ENCODE results near the gene SHROOM3.

Gene SHROOM3

DNA sequence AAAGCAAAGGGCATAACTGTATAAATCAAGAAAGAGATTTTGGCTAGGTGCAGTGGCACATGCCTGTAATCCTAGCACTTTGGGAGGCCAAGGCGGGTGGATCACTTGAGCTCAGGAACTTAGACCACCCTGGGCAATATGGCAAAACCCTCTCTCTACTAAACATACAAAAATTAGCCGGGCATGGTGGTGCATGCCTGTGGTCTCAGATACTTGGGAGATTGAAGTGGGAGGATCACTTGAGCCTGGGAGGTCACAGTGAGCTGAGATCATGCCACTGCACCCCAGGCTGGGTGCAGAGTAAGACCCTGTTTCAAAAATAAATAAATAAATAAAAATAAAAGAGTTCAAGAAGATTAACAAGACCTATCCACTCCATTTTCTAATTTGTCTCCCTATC is 235.6 kb downstream of the SHROOM3 start:
- no peak for DNase-seq

DNA sequence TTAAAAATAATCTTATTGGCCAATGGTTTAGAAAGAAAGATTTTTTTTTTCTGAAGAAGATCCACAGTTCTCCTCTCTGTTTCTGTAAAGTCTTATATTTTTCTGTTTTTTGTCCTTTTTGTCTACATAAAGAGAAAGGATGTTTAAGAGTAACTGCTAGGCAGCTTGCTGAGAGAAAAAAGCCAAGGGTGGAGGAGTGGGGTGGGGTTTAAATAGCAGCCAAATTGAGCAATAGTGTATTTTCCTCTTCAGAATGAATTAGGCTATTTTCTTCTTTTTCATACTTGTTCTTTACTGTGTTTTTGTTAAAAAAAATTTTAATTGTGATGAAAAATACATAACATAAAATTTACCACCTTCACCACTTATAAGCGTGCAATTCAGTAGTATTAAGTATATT is 238.3 kb downstream of the SHROOM3 start:
- DNase-seq = no peak

DNA sequence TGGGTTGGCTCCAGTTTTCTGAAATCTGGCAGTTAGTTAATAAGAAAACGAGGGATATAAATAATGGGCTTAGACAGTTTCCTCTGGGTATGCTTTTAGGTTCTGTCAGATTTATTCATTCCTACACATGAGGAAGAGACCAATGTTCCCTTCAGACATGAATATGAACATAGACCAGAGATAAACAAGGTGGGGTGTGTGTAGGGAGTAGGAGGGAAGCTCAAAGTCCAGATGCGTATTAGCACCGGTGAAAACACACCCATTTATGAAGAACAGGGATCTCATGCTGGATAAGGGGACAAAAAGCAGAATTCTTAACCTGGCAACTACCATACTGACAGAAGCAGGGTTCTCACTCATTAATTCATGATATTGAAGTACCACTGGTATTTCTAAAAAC is 240.0 kb downstream of the SHROOM3 start:
- DNase-seq = no peak

DNA sequence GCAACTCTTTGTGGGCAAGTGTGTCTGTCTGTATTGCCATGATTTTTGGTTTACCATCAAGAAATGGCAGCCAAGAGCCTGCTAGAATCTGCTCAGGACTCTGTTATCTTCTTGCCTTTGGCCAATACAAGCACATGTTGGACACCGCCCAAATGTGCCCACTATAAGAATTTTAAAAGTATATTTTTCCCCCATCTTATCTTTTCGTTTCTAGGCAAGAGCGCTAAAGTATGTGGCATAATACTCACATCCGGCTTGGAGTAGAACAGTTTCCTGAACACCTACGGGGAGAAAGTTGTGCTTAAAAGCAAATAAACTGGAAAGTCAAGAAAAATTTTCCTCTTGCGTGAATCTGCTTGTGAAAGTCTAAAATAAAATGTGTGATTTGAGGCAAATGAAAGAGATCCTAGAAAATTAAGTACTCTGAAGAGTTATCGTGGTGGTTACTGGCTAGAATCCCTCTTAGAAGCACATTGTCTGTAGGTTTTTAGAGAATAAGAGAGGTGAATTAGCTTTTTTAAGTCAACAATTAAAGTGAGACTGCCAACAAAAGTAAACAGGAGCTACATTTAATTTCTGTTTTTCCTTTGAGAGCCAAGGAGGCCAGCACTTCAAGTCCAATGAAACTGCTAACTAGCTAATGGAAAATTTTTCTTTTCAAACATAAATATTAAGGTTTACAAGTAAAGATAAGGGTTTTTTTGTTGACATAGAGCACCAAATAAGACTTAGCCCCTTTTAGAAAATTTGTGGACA is 242.7 kb downstream of the SHROOM3 start:
- DNase-seq = no peak

DNA sequence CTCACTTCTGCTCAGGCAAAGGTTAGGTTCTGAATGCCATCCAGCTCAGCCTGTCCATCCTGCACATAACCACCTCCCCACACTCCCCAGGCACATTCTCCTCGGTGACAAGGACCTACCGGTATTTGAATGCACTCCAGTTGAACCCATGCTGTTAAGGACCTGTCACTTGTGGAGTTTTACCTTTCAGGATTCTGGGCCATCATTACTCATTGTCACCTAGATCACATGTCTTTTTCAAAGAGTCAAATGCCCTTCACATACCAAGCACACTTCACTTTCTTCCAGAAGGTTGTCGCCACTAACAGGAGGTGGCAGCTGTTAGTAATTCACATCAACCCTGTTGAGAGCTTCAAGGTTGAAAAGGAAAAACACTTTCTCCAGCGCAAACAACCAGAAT is 244.7 kb downstream of the SHROOM3 start:
- no peak for DNase-seq

DNA sequence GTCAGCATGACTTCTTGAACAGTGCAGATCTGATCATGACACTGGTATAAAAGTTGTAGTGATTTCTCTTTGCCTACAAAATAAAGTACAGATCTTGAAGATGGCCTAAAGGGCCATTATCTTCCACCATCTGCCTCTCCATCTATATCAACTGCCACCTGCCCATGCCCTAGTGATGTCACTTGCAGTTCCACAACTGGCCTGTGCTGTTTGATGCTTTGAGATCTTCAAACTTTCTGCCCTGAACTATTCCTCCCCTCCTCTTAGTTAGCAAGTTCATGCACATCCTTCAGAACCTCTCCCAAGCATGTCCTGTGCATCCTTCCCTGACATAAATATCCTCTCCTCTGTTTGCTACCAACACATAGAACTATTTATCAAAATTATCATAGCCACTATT is 245.9 kb downstream of the SHROOM3 start:
- no peak for DNase-seq

DNA sequence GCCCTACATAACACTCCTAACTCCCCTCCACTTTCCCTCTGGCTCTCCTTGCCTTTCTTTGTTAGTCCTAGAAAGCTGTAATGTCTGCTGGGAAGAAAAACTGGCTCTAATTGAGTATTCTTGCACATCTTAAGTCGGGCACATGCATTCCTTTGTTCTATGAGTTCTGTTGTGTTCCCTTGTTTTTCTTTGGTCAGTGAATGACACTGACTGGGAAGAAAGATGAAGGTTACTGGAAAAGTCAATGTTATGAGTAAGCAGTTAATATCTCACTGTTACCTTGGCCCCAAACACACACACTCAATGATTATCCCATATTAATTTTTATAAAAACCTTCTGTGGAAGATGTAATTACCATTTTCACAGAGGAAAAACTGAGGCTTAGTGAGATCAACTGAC is 247.0 kb downstream of the SHROOM3 start:
- no peak for DNase-seq

DNA sequence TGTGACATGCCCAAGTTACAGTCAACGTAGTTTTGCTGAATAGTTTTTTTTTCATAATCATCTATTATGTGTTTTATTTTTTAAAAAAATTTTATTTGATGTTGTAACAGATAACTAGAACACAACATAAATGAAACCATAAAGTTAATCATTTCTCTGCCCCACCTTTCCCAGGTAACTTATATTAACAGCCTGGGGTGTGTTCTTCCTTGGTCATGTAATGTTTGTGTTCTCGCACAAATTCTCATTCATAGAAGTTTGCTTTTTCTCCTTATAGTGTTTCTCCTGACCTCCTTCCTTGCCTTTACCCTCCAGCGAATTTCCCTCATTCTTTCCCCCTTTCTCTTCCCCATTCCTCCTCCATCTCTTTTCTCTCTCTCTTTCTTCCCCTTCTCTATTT is 248.1 kb downstream of the SHROOM3 start:
- no peak for DNase-seq

DNA sequence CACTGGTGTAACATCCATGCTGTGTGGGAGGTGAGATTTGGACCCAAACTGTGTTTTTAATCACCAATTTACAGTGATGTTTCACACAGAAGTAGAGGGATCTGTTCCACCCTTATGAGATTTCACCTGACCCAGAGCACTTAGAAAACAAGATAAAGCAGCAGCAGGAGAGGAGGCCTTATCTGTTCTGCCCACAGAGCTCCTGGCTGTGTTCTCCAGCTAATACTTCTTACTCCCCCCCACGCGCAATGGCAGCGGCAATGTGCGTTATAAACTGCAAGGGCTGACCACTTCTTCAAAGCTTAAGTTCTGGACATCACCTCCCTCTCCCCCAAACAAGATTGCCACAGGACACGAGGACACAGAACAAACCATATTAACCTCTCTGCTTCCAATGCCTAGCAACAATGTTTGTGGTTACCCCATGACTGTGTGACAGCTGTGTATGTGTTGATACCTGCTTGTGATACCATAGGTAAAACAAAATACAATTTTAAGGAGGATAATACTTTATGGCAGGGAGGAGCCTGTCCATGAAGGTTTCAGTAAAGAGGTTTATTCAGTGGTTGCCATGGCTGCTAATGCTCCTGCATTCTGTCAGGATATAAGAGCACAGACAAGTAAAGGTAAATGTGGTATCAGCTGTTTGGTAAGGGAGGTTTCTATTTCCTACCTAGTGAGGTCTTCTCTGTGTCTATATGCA is 252.9 kb downstream of the SHROOM3 start:
- DNase-seq = no peak

DNA sequence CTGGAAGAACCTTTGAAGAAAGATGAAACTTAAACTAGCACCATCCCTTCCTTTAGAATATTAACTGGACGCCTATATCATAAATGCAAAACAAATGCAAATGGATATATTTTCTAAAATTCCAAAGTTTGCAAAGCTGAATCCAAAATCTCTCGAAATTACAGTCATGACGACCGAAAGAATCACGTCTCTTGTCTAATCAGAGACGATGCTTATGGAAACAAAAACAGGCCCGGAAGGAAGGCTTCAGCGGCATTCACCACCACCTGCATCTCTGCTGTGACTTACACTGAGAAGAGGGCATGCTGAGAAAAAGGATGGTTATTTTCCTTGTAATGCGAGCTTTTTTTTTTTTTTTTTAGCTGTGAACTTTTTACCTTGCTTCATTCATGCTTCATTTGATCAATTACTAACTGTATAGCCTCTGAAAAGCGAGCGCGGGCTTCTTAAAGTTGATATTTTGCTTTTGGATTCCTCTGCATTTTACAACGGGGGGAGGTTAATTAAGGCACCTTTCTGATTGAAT is 253.7 kb downstream of the SHROOM3 start:
- DNase-seq = peak in 1 of 2 experiments; percentile 14

DNA sequence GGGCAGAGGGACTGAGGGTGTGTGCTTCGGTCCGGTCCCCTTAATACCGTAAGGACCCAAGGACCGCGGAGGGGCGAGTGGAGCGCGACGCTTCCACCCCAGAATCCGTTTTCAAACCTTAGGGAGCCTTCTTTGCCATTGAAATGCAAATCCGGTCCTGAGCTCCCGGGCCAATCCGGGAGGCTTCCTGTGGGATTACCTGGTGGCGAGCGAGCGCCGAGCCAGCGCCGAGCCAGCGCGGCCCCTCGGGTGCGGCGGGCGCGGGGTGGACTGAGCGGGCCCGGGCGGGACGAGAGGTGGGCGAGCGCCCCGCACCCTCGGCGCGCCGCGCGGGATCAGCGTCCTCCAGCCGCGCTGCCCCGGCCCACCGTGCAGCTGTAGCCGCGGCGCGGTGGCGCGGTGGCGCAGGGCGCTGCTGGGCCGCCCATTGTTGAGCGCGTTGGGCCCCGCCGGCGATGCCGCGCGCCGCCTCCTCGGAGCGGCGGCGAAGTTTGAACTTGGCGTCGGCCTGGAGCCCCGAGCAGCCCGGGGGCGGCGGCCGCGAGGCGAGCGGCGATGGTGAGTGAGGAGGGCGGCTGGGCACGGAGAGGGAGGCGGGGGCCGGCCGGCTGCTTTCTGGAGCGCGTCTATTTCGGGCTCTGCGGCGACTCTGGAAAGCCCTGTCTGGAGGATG is 254.3 kb downstream of the SHROOM3 start:
- DNase-seq = no peak

DNA sequence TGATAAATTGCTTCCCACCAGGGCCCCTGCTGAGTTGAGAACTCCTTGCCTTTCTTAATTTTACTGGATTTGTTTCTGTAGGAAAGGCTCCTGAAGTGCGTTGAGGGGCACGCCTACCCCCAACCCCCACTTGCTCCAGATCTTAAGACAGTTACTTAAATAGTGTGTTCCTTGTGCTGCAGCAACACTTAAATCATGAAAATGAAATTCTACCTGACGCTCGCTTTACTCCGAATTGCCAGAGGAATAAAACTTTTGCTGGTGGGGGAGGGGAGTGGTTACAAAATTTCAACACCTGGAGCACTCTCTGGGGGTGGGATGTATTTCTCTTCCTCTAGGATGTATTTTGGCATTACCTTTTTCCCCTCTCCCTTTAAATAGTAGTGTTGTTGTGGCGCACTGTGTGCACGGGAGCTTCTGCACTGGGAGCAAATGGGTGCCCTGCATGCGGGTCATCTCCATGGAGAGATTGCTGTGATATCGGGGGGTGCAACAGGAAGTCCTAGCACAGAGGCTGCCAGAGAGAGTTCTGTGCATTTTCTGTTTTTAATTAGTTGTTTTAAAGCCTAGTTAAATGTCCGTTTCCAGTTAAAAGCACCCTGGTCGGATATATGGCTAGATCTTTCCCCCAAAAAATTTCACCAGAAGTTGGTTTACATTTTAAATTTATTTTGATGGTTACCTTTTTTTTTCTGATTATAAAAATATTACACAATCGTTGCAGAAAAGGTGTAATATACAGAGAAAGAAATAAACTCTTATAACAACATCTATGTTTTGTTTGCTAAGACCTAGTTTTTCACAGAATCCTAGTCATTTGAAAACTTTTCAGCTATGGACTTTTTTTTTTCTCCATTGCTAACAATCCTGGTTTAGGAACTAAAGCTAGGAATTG is 255.2 kb downstream of the SHROOM3 start:
- DNase-seq = no peak

DNA sequence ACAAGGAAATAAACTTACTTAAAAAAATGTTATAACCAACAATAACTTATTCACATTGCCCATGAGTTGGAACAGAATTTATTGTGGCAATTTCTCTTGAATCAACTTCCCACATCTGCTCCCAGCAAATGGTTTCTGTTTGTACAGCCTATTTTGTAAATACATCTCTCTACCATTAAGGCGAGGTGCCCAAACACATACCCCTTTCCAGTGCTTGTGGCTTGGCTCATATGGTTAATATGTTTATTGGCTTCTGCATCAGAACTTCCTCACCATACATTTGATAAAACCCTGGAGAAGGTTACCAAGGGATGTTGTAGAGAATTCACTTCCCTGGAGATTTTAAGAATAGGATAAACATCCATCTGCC is 255.9 kb downstream of the SHROOM3 start:
- DNase-seq = no peak

DNA sequence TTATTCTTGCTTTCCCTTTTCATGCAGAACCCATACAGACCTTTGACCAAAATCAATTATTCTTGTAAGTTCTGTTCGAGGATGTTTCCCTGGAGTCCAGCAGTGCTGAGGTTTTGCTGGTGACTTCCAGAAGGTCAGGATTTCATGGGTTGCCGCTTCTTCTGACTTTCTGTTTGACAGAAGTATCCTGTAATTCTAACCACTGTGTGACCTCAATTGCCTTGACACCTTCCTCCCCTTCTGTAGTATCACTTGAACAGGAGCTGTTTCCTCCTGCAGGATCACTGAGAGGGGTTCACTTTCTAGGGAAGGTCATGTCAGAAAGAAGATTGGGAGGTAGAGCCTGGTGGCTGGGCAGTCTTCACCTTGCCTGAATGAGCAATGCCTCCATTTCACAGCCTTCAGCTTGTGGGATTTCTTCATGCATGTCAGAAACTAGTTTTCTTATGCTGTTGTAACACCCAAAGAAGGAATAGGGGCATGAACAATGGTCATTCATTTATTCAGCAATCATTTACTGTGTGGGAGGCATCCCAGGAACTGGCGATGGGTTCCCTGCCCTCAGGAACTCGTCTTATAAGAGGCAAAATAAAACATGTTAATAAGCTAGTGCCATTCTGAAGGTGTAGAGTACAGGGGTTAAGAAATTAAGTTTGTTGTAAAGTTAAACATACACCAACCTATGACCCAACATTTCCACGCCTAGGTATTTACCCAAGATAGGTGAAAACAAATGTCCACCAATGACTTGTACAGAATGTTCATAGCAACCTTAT is 257.0 kb downstream of the SHROOM3 start:
- no peak for DNase-seq

DNA sequence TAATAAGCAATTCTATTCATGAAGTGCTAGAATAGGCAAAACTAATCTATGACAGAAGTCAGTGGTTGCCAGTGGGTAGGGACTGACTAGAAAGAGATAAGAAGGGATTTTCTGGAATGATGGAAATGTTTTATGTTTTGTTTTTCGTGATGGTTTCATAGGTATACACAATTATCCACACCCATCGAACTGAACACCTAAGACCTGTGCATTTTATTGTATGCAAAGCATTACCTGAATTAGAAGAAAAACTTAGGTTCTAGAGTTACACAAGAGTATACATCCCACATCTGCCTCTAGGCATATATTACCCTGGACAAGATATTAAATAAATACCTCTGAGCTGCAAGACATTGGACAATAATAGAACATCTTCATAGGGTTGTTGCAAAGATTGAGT is 257.7 kb downstream of the SHROOM3 start:
- DNase-seq = no peak

DNA sequence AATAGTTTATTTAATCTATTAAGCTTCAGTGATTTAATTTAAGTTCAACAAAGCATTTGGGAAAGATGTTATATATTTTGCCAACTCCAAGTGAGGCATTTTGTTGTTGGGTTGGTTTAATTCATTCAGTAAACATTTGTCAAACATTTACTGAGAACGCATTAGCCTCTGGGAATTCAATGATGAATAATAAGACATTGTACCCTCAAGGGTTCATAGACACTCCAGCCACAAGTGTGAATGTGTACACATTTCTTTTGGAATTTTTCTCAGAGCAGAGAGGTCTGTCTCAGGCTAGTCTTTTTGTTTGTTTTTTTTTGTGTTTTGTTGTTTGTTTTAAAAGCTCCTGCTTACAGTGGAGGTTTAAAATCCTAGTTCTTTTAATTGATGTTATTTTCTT is 259.0 kb downstream of the SHROOM3 start:
- no peak for DNase-seq

DNA sequence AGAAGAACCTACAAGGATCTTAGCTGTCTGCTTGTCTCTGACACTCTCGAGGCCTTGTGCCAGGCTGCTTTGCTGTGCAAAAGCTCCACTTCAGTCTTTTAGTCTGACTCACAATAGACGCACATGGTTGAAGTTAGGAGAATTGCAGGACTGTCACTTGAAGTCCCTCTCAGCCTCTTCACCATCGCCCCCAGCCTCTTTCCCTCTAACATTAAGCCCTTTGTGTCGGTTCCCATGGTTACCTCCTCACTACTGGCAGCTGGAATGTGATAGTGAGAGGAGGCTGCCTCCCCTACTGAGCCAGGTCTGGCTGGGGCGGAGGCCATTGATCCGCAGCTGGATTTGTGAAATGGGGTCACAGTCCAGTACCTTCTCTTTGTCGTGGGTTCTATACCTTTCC is 261.1 kb downstream of the SHROOM3 start:
- DNase-seq = no peak

DNA sequence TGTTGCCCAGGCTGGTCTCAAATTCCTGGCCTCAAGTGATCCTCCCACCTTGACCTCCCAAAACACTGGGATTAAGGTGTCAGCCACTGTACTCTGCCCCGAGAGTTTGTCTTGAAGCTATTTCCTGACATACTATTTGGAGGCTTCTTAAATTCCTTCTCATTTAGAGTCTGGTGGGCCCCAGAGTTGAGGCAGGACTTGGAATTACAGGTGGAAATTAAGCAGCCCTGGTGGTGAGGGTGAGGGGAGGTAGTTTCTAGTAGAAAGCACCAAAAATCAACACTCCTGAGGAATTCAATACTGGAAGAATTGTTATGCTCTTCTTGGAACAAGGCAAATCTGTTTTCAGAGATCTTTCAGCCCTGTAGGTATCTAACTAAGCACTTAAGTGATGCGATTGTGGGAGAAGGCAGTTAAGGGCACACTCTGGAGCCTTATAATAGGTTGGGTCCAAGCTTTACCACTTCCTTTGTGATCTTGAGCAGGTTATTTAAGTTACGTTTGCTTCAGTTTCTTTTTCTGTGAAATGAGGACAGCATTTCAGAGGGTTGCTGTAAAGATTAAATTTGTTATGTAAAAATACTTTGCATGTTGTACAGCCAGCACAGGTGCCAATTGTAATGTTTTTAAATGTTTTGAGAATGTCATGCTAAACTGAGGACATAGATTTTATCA is 262.2 kb downstream of the SHROOM3 start:
- no peak for DNase-seq

DNA sequence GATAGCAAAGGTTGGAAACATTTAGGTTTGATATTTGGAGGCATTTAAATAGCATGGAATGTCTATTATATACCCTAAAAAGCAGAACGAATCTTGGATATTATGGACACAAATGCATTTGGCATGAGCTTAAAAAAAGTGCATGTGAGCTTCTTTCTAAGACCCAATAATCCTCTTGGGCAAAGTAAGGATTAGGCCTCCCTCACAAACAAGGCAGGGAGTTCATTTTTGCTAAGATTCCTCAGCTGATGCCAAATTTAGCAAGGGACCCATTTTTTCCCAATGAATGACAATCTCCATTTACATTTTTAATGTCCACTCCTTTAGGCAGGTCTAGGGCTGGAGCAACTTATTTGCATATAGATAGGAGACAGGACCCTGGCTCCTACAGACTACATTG is 263.1 kb downstream of the SHROOM3 start:
- no peak for DNase-seq

DNA sequence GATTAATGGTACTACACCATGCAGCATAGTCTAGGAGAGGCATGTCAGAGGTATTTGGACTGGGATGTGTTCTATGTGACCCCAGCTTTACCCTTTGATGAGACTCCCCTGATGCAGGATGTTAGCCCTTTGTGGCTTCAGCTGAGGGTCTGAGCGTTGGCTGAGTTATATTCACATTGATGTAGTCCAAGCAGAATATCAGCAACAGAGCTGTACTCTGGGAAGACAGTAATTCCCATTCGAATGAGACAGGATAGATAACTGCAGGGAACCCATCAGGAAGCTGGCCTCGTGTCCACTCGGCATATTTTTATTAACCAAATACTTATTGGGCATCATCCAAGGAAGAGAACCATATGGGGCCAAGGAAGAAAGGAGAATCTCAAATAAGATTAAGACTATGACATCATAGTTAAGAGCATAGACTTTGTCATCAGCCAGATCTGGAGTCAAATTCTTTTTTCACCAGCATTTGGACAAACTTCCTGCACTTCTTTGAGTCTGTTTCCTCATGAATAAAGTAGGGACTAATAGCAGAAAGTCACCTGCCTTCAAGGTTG is 264.8 kb downstream of the SHROOM3 start:
- DNase-seq = no peak

Measured in cerebellar nuclear complex (tissue), 1 donor.